ENCODE results near the gene TNFSF15.
"Not testable (repeated sequence)": the region's sequence is repeated elsewhere in the genome, so short reads cannot be mapped to it uniquely, and the experiment has no call there.

The TNFSF15 gene

DNA sequence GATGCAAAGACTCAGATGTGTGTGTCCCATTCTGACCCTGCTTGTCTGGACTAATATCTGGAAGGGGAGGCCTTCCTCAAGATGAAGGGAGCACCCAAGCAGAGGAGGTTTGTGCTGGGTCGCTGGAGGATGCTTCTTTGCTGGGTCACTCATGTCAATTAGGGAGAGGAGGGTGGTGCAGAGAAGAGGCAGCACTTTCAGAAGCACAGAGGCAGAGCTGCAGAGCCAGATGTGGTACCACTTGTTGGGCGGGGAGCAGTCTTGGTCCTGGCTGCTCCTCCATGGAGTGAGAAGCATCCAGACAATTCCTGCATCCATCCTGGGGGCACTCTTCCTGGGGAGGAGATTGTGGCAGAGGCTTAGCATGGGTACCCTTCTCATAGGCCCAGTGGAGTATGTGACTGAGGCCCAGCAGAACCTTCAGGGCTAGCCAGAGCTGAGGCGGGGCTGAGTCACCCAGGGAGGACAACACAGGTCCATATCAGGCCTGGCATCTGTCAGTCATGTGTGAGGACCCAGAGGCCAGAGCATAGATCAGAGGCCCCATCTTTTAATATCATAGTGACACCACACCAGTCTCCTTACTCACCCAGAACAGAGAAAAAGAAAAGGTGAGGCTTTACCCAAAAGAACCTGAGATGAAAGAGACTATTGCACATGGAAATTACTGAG, 59.8 kb downstream of the TNFSF15 start:
- DNase-seq = peak in 1 of 3 donors; percentile 13

DNA sequence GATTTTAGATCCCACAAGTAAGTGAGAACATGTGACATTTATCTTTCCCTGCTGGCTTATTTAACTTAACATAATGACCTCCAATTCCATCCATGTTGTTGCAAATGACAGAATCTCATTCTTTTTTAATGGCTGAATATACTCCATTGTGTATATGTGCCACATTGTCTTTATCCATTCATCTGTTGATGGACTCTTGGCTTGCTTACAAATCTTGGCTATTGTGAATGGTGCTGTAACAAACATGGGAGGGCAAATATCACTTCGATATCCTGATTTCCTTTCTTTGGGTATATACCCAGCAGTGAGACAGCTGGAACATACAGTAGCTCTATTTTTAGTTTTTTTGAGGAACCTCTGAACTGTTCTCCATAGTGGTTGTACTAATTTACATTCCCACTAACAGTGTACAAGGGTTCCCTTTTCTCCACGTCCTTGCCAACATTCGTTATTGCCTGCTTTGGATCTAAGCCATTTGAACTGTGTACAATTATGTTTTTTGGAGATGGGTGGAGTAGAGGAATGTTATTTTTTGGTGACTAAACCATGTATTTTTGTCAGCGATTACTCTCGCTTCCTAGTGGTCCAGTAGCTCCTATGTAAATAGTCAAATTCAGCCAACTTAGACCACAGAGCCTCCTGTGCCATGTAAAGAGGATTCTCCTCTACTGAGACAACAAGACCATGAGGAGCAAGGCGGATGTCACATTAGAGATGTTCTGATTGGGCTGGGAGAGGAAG, 60.6 kb downstream of the TNFSF15 start:
- peak; percentile 11 to 47 (median 36) for DNase-seq

DNA sequence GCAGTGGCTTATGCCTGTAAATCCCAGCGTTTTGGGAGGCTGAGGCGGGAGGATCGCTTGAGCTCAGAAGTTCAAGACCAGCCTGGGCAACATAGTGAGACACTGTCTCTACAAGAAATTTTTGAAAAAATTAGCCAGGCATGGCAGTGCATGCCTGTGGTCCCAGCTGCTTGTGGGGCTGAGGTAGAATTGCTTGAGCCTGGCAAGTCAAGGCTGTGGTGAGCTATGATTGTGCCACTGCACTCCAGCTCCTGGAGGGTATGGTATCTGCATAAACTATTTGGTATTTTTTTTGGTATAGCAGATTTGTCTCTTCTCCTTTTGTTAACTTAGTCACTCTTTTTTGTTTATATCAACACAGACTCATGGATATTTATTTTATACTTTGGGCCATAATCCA, 62.4 kb downstream of the TNFSF15 start:
- DNase-seq = no peak

DNA sequence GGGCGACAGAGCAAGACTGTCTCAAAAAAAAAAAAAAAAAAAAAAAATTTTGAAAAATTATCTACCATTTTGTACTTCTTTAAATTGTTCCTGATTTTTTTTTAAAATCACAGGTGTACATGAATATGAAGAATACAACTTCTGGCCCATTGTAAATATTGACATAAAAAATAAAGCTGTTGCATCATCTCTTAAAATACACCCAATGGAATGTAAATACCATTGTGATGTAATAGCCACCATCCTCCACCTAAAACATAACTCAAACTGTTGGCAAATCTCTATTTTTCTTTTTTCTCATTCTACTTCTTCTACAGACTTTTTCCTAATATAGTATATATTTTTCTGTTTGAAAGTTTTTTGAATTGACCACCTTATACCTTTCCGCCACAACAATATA, 62.9 kb downstream of the TNFSF15 start:
- DNase-seq = peak in 1 of 3 donors; percentile 22

DNA sequence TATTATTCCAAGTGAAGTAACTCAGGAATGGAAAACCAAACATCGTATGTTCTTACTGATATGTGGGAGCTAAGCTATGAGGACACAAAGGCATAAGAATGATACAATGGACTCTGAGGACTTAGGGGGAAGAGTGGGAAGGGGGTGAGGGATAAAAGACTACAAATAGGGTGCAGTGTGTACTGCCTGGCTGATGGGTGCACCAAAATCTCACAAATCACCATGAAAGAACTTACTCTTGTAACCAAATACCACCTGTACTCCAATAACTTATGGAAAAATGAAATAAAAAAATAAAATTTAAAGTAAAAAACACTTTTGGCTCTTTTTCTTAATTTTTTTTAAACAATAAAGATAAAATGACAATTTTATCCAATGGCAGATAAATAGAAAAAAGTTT, 64.3 kb downstream of the TNFSF15 start:
- not testable (repeated sequence) for DNase-seq

DNA sequence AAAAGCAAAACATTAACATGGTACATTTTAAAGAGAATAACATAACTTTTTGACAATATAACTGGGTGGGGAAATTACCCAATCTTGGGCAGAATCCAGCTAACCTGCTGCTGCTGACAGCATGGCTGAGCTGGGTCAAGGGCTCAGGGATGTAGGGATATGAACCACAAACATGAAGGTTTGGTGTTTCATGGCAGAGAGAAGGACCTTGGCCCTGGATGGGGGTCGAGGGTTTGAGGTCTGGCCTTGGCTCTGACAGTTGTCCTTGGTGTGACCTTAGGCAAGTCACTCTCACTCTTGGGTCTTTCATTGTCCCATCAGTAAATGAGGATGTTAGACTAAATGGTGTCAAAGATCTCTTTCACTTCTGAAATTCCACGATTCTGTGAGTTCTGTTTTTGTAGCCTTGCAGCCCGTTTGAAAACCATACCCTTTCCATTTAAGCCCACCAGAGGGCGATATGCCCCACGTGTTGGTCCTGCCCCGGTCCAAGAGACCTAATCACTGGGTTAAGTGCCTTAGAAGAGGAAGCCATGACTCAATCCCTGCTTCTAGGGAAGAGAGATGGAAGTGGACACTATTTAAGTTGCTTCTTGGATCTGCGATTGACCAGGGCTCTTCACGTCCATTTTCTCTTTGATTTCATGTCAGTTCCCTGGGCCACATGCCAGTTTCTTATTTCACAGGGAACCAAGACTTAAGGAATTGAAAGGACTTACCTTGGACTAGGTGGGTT, 67.1 kb downstream of the TNFSF15 start:
- peak; percentile 93 to 97 (median 96) for DNase-seq

DNA sequence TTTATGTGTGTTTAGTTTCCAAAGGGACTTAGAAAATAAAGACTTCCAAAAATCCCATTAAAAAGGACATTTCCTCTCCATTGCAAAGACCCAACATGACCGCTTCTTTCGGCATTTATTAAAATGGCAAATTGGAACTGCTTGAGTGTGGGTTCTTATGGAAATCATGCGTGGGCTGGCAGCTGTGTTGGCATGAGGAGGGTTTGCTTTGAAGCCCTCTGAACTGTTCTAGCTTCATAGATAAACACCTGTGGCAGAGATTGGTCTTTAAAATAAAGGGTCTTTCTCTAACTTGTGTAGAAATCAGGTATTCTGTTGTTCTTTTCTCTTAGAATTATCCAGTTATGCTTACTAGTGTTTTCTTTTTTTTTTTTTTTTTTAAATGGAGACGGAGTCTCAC, 68.0 kb downstream of the TNFSF15 start:
- DNase-seq = no peak

DNA sequence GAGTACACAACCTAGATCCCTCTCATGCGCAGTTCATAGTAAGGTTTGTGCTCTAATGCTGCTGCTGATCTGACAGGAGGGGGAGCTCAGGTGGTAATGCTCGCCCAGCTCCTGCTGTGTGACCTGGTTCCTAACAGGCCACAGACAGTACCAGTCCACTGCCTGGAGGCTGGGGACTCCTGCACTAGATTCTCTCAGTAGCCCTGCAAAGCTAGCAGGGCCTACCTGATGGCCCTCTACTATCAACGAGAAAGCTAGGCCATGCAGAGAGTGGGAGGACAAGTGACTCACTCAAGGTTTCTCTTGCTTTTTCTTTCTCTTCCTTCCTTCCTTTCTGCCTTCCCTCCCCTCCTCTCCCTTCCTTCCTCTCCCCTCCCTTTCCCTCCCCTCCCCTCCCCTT, 68.7 kb downstream of the TNFSF15 start:
- no peak for DNase-seq

DNA sequence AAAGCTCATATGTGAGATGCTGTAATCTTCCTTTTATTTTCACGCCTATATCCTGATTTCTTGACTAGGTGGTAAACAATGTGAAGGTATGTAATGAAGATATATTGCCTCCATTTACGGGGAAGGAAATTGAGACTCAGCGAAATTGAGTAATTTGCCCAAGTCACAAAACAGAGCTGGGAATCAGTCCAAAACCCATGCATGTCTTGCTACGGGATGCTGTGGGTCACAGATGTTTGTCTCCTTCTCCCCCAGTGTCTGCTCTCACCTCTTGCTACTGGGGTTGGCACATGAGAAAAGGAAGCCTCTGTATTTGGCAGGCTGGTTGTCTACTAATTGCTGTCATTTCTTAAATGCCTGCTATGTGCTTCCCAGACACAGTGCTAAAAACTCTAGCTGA, 70.1 kb downstream of the TNFSF15 start:
- no peak for DNase-seq

DNA sequence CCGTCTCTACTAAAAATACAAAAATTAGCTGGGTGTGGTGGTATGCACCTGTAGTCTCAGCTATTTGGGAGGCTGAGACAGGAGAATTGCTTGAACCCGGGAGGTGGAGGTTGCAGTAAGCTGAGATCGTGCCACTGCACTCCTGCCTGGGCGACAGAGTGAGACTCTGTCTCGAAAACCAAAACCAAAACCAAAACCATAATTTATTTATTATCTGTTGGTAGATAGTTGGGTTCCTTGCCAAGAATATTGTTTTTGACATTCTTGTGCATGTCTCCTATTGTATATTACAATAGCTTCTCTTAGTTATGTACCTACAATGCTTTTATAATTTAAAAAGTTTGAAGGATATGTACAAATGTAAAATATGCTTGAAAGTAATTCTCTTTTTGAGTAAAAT, 70.7 kb downstream of the TNFSF15 start:
- not testable (repeated sequence) for DNase-seq

All from suppressor macrophage treated with lipopolysaccharide for 1 hour (primary cell).